Left kidney (tissue), 8 donors: ENCODE measurements around the gene MGAT4B. TPM values are rescaled to one million over a fixed set of nuclear protein-coding genes. Genes with fewer than 3 reads are reported as not detected.
"Not testable (repeated sequence)": the region's sequence is repeated elsewhere in the genome, so short reads cannot be mapped to it uniquely, and the experiment has no call there.

Experiments used
- DNase-seq: peaks from one replicate; pipeline ENCODE4 v3.0.0-alpha.2; 2013
- long read RNA-seq, 8 donors: transcript quantifications; one replicate each; lab custom pipeline, GENCODE V29; 2026
- polyA plus RNA-seq: library from polyadenylated mRNA; unstranded; fragments of 120-200 nt; gene quantifications from one replicate; pipeline ENCODE4 v1.2.1, GENCODE V29; 2013; ENCODE audit not compliant: insufficient read length

Gene MGAT4B
- polyA plus RNA-seq, result 159 TPM
- long read RNA-seq, donor 1, transcript MGAT4B-201 (15 exons, 2,446 nt), result major isoform, 26 of 35 reads
- long read RNA-seq, donor 1, partial matches to known transcripts, result 5 of 35 reads
- long read RNA-seq, donor 1, other reads (novel, unspliced or antisense), result 0 of 35 reads
- long read RNA-seq, donor 2, transcript MGAT4B-201 (15 exons, 2,446 nt), result major isoform, 19 of 80 reads
- long read RNA-seq, donor 2, partial matches to known transcripts, result 29 of 80 reads
- long read RNA-seq, donor 2, other reads (novel, unspliced or antisense), result 29 of 80 reads
- long read RNA-seq, donor 3, transcript MGAT4B-201 (15 exons, 2,446 nt), result major isoform, 10 of 11 reads
- long read RNA-seq, donor 3, partial matches to known transcripts, result 0 of 11 reads
- long read RNA-seq, donor 3, other reads (novel, unspliced or antisense), result 0 of 11 reads
- long read RNA-seq, donor 4, partial matches to known transcripts, result 0 of 1 reads
- long read RNA-seq, donor 4, other reads (novel, unspliced or antisense), result 0 of 1 reads
- long read RNA-seq, donor 5, transcript MGAT4B-201 (15 exons, 2,446 nt), result major isoform, 19 of 23 reads
- long read RNA-seq, donor 5, partial matches to known transcripts, result 0 of 23 reads
- long read RNA-seq, donor 5, other reads (novel, unspliced or antisense), result 0 of 23 reads
- long read RNA-seq, donor 6, transcript MGAT4B-201 (15 exons, 2,446 nt), result major isoform, 20 of 485 reads
- long read RNA-seq, donor 6, partial matches to known transcripts, result 446 of 485 reads
- long read RNA-seq, donor 6, other reads (novel, unspliced or antisense), result 18 of 485 reads
- long read RNA-seq, donor 7, transcript MGAT4B-201 (15 exons, 2,446 nt), result major isoform, 21 of 115 reads
- long read RNA-seq, donor 7, partial matches to known transcripts, result 91 of 115 reads
- long read RNA-seq, donor 7, other reads (novel, unspliced or antisense), result 0 of 115 reads
- long read RNA-seq, donor 8, transcript MGAT4B-201 (15 exons, 2,446 nt), result major isoform, 6 of 7 reads
- long read RNA-seq, donor 8, partial matches to known transcripts, result 0 of 7 reads
- long read RNA-seq, donor 8, other reads (novel, unspliced or antisense), result 0 of 7 reads

GRCh38 chr5:179806250-179807048 lies at the start of gene MGAT4B:
TSS of gene MGAT4B (minus strand) at chr5:179806866. CDS start at chr5:179806583, 283 bp downstream.
- DNase-seq, result peak; percentile 64

- DNase-seq, result no peak
These were observed 47.7 kb upstream of the MGAT4B start for GRCh38 chr5:179854356-179854755.

GRCh38 chr5:179852993-179853547 lies 46.4 kb upstream of the MGAT4B start:
- DNase-seq, result no peak

- DNase-seq, result no peak
These were observed 35.0 kb upstream of the MGAT4B start for GRCh38 chr5:179841621-179842020.

GRCh38 chr5:179840766-179841165 lies 34.1 kb upstream of the MGAT4B start:
- no peak for DNase-seq

GRCh38 chr5:179840321-179840720 lies 33.7 kb upstream of the MGAT4B start:
- DNase-seq, result no peak

GRCh38 chr5:179839328-179840256 lies 32.9 kb upstream of the MGAT4B start:
- DNase-seq, result no peak

GRCh38 chr5:179837076-179838011 lies 30.7 kb upstream of the MGAT4B start:
- no peak for DNase-seq

- DNase-seq, result no peak
These were observed 29.8 kb upstream of the MGAT4B start for GRCh38 chr5:179836225-179837019.

- not testable (repeated sequence) for DNase-seq
These were observed 28.2 kb upstream of the MGAT4B start for GRCh38 chr5:179834871-179835270.

- DNase-seq, result no peak
These were observed 27.5 kb upstream of the MGAT4B start for GRCh38 chr5:179834120-179834519.

- no peak for DNase-seq
These were observed 27.0 kb upstream of the MGAT4B start for GRCh38 chr5:179833709-179834070.

GRCh38 chr5:179833056-179833708 lies 26.5 kb upstream of the MGAT4B start:
- DNase-seq, result no peak

GRCh38 chr5:179832039-179832745 lies 25.5 kb upstream of the MGAT4B start:
- no peak for DNase-seq

- DNase-seq, result no peak
These were observed 24.3 kb upstream of the MGAT4B start for GRCh38 chr5:179830818-179831468.

- no peak for DNase-seq
These were observed 23.2 kb upstream of the MGAT4B start for GRCh38 chr5:179829732-179830435.
